H9 (cell line): Measurements from ENCODE around the gene MNX1. TPM values are rescaled to one million over a fixed set of nuclear protein-coding genes. Genes with fewer than 3 reads are reported as not detected.

ENCODE experiments used
- DNase-seq: peaks from one replicate; pipeline ENCODE4 v3.0.0-alpha.2; 2017
- H2AFZ ChIP-seq: one replicate; pipeline ENCODE4 v1.6.1; 2013; ENCODE audit warnings: mild to moderate bottlenecking, low read length, control low read depth, moderate library complexity
- H2AK5ac ChIP-seq: 2 replicates; pipeline ENCODE4 v1.6.1; 2013; ENCODE audit warnings: low read length, control low read depth, mixed read lengths; ENCODE audit not compliant: insufficient read length
- H2BK120ac ChIP-seq: one replicate; pipeline ENCODE4 v1.6.1; 2013; ENCODE audit warnings: low read depth, mild to moderate bottlenecking, low read length, control low read depth, inconsistent platforms; ENCODE audit not compliant: poor library complexity, severe bottlenecking
- H2BK12ac ChIP-seq: 2 replicates; pipeline ENCODE4 v1.6.1; 2013; ENCODE audit warnings: low read length, control low read depth, mixed read lengths, low read depth; ENCODE audit not compliant: insufficient read length
- H2BK15ac ChIP-seq: 2 replicates; pipeline ENCODE4 v1.6.1; 2013; ENCODE audit warnings: low read depth, low read length, control low read depth
- H2BK20ac ChIP-seq: one replicate; pipeline ENCODE4 v1.6.1; 2013; ENCODE audit warnings: low read depth, mild to moderate bottlenecking, low read length, control low read depth, inconsistent platforms; ENCODE audit not compliant: poor library complexity, severe bottlenecking
- H2BK5ac ChIP-seq: 2 replicates; pipeline ENCODE4 v1.6.1; 2013; ENCODE audit warnings: low read length, control low read depth, mixed read lengths; ENCODE audit not compliant: insufficient read length
- H3K14ac ChIP-seq: 2 replicates; pipeline ENCODE4 v1.6.1; 2013; ENCODE audit warnings: low read length, control low read depth; ENCODE audit not compliant: insufficient read depth
- H3K18ac ChIP-seq: 2 replicates; pipeline ENCODE4 v1.6.1; 2013; ENCODE audit warnings: low read depth, mild to moderate bottlenecking, mixed read lengths, low read length, control low read depth; ENCODE audit not compliant: insufficient read length
- H3K23ac ChIP-seq: 2 replicates; pipeline ENCODE4 v1.6.1; 2013; ENCODE audit warnings: low read length, control low read depth, mixed read lengths, low read depth; ENCODE audit not compliant: insufficient read length
- H3K23me2 ChIP-seq: 2 replicates; pipeline ENCODE4 v1.6.1; 2013; ENCODE audit warnings: low read depth, mild to moderate bottlenecking, mixed read lengths, low read length, control low read depth; ENCODE audit not compliant: insufficient read length, poor library complexity, severe bottlenecking
- H3K27ac ChIP-seq: 2 replicates; pipeline ENCODE4 v1.5.1; 2013; ENCODE audit warnings: low read length, control low read depth, mixed read lengths, low read depth; ENCODE audit not compliant: insufficient read length
- H3K27me3 ChIP-seq: 2 replicates; pipeline ENCODE4 v1.6.1; 2013; ENCODE audit warnings: low read length, control low read depth, inconsistent platforms; ENCODE audit not compliant: insufficient read depth
- H3K4ac ChIP-seq: 2 replicates; pipeline ENCODE4 v1.6.1; 2013; ENCODE audit warnings: low read depth, mild to moderate bottlenecking, control low read depth, inconsistent platforms, low read length, moderate library complexity
- H3K4me1 ChIP-seq: 2 replicates; pipeline ENCODE4 v1.6.1; 2013; ENCODE audit warnings: low read length, control low read depth, inconsistent platforms; ENCODE audit not compliant: insufficient read depth
- H3K4me2 ChIP-seq: 2 replicates; pipeline ENCODE4 v1.6.1; 2013; ENCODE audit warnings: low read length, control low read depth, mixed read lengths; ENCODE audit not compliant: insufficient read length, insufficient read depth
- H3K56ac ChIP-seq: 2 replicates; pipeline ENCODE4 v1.6.1; 2013; ENCODE audit warnings: low read depth, mild to moderate bottlenecking, mixed read lengths, low read length, control low read depth; ENCODE audit not compliant: insufficient read length
- H3K79me1 ChIP-seq: 2 replicates; pipeline ENCODE4 v1.6.1; 2013; ENCODE audit warnings: low read depth, mild to moderate bottlenecking, moderate library complexity, low read length, control low read depth, inconsistent platforms; ENCODE audit not compliant: insufficient read depth, poor library complexity, severe bottlenecking
- H3K79me2 ChIP-seq: 2 replicates; pipeline ENCODE4 v1.6.1; 2013; ENCODE audit warnings: low read length, control low read depth, inconsistent platforms; ENCODE audit not compliant: insufficient read depth
- H3K9ac ChIP-seq: 2 replicates; pipeline ENCODE4 v1.6.1; 2013; ENCODE audit warnings: low read length, control low read depth, mixed read lengths; ENCODE audit not compliant: insufficient read length; ENCODE audit errors: extremely low read depth
- H3K9me3 ChIP-seq: one replicate; pipeline ENCODE4 v1.6.1; 2013; ENCODE audit warnings: low read depth, low read length, inconsistent platforms; ENCODE audit not compliant: control insufficient read depth
- H3T11ph ChIP-seq: one replicate; pipeline ENCODE4 v1.6.1; 2013; ENCODE audit warnings: mild to moderate bottlenecking, low read length, control low read depth, inconsistent platforms
- H4K20me1 ChIP-seq: one replicate; pipeline ENCODE4 v1.6.1; 2013; ENCODE audit not compliant: control insufficient read depth, insufficient read length, insufficient read depth
- H4K5ac ChIP-seq: 2 replicates; pipeline ENCODE4 v1.6.1; 2013; ENCODE audit warnings: low read depth, mild to moderate bottlenecking, mixed read lengths, low read length, control low read depth; ENCODE audit not compliant: insufficient read length
- H4K8ac ChIP-seq: replicated peaks from 2 replicates; pipeline ENCODE4 v1.6.1; 2013; ENCODE audit warnings: low read length, control low read depth, mixed read lengths, low read depth; ENCODE audit not compliant: insufficient read length
- H4K91ac ChIP-seq: 2 replicates; pipeline ENCODE4 v1.6.1; 2013; ENCODE audit warnings: low read depth, mild to moderate bottlenecking, moderate library complexity, mixed read lengths, low read length, control low read depth; ENCODE audit not compliant: insufficient read length
- H3K27ac Mint-ChIP-seq, 3 experiments: 2 replicates in 2 of 3; 3 replicates in 1 of 3; pipeline ENCODE4 v1.8.0; 2020 to 2021; ENCODE audit warnings: mixed read lengths in 3 of 3, mild to moderate bottlenecking in 1 of 3, moderate library complexity in 1 of 3
- H3K27me3 Mint-ChIP-seq: 2 replicates; pipeline ENCODE4 v1.8.0; 2021; ENCODE audit warnings: low read depth, mild to moderate bottlenecking, moderate library complexity, mixed read lengths
- H3K36me3 Mint-ChIP-seq, 3 experiments: 2 replicates in 2 of 3; 3 replicates in 1 of 3; pipeline ENCODE4 v1.8.0; 2020 to 2021; ENCODE audit warnings: low read depth in 3 of 3, mixed read lengths in 3 of 3; ENCODE audit not compliant: insufficient read depth in 1 of 3
- H3K4me1 Mint-ChIP-seq, 2 experiments: 2 replicates each; pipeline ENCODE4 v1.8.0; 2020; ENCODE audit warnings: mixed read lengths in 2 of 2
- H3K4me3 Mint-ChIP-seq, 2 experiments: 2 replicates in 1 of 2; 3 replicates in 1 of 2; pipeline ENCODE4 v1.8.0; 2020 to 2021; ENCODE audit warnings: mild to moderate bottlenecking in 2 of 2, mixed read lengths in 2 of 2, moderate library complexity in 1 of 2
- H3K9me3 Mint-ChIP-seq, 2 experiments: 2 replicates in 1 of 2; 3 replicates in 1 of 2; pipeline ENCODE4 v1.8.0; 2020; ENCODE audit warnings: mild to moderate bottlenecking in 2 of 2, mixed read lengths in 2 of 2, moderate library complexity in 1 of 2
- WGBS: extraction: QIAGEN DNeasy Blood & Tissue Kit; methylation state at CpG from one replicate; pipeline ENCODE4 v1.1.7; 2013; ENCODE audit warnings: missing lambda C conversion rate, low lambda C conversion rate, mixed read lengths; ENCODE audit not compliant: insufficient read length; ENCODE audit errors: extremely low coverage; 5-methylcytosine and 5-hydroxymethylcytosine counted together
- total RNA-seq: library from RNA; stranded (reverse); gene quantifications from 2 replicates; pipeline ENCODE4 v1.2.1, GENCODE V29; 2021
- TF ChIP-seq, protein P1 (sequence below): fragments of 200-600 bp; sonication (generic); conservative IDR thresholded peaks from 3 replicates; pipeline ENCODE4 v1.8.0; 2021; ENCODE audit warnings: antibody characterized with exemption, mild to moderate bottlenecking

Gene MNX1
- total RNA-seq, 1 experiment from 2014 or later, result not detected

- 0 out of 5 replicates have a peak overlapping the region, but pooled peaks of 1 of the 2 experiments have one; percentile 44 for H3K4me3 Mint-ChIP-seq
- H3K27me3 Mint-ChIP-seq, result peaks cover 99% of the 10 kb centered on the region
- DNase-seq, result no peak
- no peaks in the 10 kb centered on the region for H3K36me3 Mint-ChIP-seq
- Histone ChIP-seq H3K56ac (no peak overlapping the region), H2BK20ac (no peak overlapping the region), H3K4me1 (0 out of 2 replicates have a peak, but pooled peaks cover 2% of the 10 kb centered on the region), H3K14ac (no peak overlapping the region), H2BK120ac (no peak overlapping the region), H3T11ph (no peak overlapping the region), H3K18ac (no peak overlapping the region), H2BK12ac (no peak overlapping the region), H2BK15ac (no peak overlapping the region), H3K23me2 (no peaks in the 10 kb centered on the region), H3K9me3 (no peaks in the 10 kb centered on the region), H4K8ac (no peak overlapping the region), H3K27ac (no peak overlapping the region), H3K4ac (no peak overlapping the region), H3K79me2 (no peaks in the 10 kb centered on the region), H4K5ac (no peak overlapping the region), H2BK5ac (no peak overlapping the region), H2AFZ (no peak overlapping the region), H3K79me1 (no peaks in the 10 kb centered on the region), H4K91ac (no peak overlapping the region), H3K9ac (no peak overlapping the region), H3K23ac (no peak overlapping the region), H3K4me2 (no peak overlapping the region), H3K27me3 (peaks cover 95% of the 10 kb centered on the region), H2AK5ac (no peak overlapping the region), H4K20me1 (no peaks in the 10 kb centered on the region)
- peaks cover 0 to 7% of the 10 kb centered on the region in 2 experiments; a peak in 2 of 5 replicates for H3K9me3 Mint-ChIP-seq
- TF ChIP-seq, protein P1, sequence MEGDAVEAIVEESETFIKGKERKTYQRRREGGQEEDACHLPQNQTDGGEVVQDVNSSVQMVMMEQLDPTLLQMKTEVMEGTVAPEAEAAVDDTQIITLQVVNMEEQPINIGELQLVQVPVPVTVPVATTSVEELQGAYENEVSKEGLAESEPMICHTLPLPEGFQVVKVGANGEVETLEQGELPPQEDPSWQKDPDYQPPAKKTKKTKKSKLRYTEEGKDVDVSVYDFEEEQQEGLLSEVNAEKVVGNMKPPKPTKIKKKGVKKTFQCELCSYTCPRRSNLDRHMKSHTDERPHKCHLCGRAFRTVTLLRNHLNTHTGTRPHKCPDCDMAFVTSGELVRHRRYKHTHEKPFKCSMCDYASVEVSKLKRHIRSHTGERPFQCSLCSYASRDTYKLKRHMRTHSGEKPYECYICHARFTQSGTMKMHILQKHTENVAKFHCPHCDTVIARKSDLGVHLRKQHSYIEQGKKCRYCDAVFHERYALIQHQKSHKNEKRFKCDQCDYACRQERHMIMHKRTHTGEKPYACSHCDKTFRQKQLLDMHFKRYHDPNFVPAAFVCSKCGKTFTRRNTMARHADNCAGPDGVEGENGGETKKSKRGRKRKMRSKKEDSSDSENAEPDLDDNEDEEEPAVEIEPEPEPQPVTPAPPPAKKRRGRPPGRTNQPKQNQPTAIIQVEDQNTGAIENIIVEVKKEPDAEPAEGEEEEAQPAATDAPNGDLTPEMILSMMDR, result no peak
- no peak overlapping the region for H3K27ac Mint-ChIP-seq
- no CpG with 5 or more reads among the region's 25 CpGs for WGBS
- peaks cover 22 to 34% of the 10 kb centered on the region in 2 experiments for H3K4me1 Mint-ChIP-seq
Observed at GRCh38 chr7:157019718-157020451, 9.4 kb upstream of the MNX1 start.
